GM12892 (cell line): Measurements from ENCODE around the gene ENDOV.
A peak's percentile ranks its signal among the peaks of the same experiment; 100 is the strongest.

Experiments used
- DNase-seq: peaks from one replicate; pipeline ENCODE4 v3.0.0; 2011; ENCODE audit not compliant: insufficient read length
- FAIRE-seq: peaks from 2 replicates; lab custom pipeline; 2011; peaks lifted over from hg19 to GRCh38; lab: Jason Lieb, UNC
- POLR2A ChIP-seq: IDR thresholded peaks from 2 replicates; pipeline ENCODE4 v1.6.1; 2011; ENCODE audit warnings: low read depth, low read length, control low read depth
- POLR2AphosphoS5 ChIP-seq: IDR thresholded peaks from 2 replicates; pipeline ENCODE4 v1.6.1; 2011; ENCODE audit warnings: low read depth, low read length, control low read depth
- TAF1 ChIP-seq: IDR thresholded peaks from 2 replicates; pipeline ENCODE4 v1.6.1; 2011; ENCODE audit warnings: low read depth, mild to moderate bottlenecking, control low read depth, low read length, borderline replicate concordance

ENDOV gene

DNA sequence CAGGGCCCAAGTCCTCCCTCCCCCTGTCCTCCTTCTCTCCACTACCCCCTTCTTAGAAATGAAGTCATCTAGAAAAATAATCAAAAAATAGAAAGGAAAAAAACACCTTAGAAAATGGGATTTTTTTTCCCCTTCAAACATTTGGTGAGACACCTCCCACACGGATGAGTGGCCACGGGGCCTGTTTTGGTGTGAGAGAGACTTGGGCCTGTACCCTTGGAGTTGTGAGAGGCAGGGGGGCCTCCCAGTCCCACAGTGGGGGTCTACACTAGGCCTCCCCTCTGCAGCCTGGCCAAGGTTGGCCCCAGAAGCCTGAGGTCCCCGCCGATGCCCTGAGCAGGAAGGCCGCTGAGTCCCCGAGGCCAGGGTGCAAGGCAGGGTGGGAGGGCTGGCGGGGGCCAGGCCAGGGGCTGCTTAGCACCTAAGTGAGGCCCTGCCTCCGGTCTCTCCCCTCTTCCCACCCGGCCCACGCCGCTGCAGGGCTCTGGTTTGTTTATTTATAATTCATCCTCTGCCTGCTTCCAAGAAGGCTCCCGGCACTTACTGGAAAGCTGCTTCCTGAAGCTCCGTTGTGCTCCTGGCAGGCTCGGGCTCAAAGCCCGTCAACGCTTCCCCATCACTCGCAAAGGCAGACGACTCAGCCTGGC lies 35.1 kb downstream of the ENDOV start:
- FAIRE-seq, result no peak
- TF ChIP-seq TAF1 (no peak), POLR2AphosphoS5 (no peak), POLR2A (no peak)
- DNase-seq, result no peak

DNA sequence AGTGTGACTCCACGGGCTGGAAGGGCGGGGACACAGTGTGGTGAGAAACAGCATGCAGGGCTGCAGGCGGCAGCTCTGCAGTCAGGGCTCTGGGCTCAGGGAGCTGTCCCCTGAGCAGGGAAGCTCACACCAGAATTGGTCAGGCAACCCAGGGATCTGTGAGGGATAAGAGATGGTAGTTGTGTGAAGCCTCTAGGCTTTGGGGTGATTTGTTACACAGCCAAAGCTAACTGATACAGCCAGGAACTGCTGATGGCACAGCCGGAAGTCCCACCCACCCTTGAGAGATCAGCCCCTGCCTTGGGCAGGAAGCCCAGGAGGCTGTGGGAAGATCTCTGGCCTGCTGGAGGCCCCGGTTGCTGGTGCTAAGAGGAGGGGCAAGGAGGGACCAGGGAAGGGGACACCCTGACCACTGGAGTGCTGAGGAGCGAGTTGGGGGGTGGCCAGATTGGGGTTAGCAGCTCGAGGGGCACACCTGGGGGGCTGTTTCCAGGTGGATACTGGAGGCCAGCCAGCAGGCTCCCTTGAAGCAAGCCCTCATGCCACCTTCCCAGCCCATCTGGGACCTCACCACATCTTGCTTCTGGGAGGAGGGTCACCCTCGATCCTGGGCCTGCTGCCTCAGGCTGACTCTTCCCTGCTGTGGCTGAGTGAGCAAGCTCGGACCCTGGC lies 36.3 kb downstream of the ENDOV start:
- FAIRE-seq (no peak), DNase-seq (no peak)
- no peak for TF ChIP-seq POLR2A
- no peak for TF ChIP-seq TAF1
- no peak for TF ChIP-seq POLR2AphosphoS5

DNA sequence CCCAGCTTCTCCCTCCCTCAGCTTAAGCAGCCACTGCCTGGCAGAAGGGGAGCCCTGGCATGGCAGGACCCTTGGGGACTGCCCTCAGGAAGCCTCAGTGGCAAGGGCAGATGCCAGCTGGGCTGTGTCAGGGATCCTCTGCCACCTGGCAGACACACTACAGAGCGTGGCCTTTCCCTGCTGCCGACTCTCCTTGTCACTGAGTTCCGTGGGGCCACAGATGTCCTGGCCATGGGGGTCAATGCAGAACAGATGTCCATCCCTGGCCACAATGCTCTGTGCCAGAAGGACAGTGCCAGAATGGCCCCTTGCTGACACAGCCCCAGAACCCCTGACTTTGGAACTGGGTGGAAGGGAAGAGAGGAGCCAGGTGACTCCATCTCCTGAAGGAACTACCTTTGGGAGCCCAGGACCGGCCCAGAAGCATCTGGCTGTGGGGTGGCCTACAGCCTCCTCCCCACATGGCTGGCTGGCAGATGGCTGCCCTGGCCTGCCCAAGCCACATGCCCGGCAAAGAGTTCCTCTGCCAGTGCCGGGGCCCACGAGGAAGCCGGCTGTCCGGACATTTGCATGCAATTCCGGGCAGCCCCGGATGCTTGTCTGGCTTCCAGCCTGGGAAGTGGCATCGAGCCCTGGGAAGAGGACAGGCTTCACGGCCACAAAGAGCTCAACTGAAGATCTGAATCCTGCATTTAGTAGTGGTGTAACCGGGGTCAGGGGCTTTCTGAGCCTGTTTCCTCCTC lies 37.4 kb downstream of the ENDOV start:
- FAIRE-seq, result no peak
- TF ChIP-seq POLR2AphosphoS5 (no peak), POLR2A (no peak)

DNA sequence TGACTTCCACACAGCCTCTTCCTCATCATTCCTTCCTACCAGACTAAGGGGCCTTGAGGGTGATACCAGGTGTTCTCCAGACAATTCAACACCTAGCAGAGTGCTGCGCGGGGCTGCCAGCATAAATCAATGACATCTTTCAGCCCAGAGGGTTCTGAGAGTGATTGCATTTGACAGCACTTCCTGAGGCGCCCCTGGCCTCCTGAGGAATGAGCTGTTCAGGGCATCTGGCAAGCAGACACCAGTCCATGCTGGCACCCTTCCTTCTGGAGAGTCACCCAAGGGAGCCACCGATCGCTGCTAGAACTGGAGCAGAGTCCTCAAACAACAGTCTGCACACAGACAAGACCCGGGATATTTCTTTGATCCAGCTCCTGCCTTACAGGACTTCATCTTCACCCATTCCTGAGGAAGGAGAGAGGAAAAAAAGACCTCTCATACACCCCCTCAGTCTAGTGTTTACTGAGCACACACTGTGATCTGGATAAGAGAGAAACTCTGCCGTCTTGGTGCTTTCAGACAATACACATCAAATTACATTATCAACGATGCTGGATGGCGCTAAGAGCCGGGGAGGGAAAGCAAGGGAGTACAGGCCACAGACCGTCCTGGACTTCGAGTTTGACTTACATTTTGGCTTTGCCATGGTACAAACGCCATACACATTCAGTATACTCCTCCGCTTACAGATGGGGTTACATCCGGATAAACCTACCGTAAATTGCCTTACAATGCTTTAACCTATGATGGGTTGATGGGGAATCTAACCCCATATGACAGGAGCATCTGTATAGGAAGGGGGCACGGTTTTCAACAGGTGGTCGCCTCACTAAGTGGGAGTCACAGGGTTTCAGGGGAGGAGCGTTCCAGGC lies 38.4 kb downstream of the ENDOV start:
- FAIRE-seq, result no peak
- no peak for TF ChIP-seq POLR2AphosphoS5
- TF ChIP-seq POLR2A, result no peak
- no peak for TF ChIP-seq TAF1
- DNase-seq, result no peak

More for the DNA sequence above, 37.4 kb downstream of the ENDOV start:
- no peak for DNase-seq

DNA sequence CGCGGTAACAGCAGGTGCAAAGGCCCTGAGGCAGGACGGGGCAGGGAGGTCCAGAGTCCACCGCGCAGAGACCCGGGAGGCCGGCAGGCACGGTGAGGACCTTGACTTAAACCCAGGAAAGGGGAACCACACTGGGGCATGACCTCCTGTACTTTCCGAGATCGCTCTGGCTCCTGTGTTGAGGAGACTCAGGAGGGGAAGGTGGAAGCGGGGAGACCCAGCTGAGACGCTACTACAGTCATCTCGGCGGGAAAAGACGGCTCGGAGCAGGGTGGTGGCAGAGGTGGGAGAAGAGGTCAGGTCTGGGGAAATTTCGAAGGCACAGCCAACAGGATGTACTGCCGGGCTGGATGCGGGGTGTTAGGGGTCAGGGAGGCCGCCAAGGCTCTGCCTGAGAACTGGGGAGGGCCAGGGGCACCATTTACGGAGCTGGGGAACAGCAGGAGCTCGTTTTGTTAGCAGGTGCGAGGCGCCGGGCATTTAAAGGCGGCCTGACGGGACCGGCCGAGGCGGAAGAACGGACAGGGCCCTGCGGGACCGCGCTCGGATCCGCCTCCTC lies 39.1 kb downstream of the ENDOV start:
- TF ChIP-seq POLR2AphosphoS5 (no peak), POLR2A (no peak), TAF1 (no peak)
- FAIRE-seq (peak; percentile 27), DNase-seq (peak; percentile 53)

DNA sequence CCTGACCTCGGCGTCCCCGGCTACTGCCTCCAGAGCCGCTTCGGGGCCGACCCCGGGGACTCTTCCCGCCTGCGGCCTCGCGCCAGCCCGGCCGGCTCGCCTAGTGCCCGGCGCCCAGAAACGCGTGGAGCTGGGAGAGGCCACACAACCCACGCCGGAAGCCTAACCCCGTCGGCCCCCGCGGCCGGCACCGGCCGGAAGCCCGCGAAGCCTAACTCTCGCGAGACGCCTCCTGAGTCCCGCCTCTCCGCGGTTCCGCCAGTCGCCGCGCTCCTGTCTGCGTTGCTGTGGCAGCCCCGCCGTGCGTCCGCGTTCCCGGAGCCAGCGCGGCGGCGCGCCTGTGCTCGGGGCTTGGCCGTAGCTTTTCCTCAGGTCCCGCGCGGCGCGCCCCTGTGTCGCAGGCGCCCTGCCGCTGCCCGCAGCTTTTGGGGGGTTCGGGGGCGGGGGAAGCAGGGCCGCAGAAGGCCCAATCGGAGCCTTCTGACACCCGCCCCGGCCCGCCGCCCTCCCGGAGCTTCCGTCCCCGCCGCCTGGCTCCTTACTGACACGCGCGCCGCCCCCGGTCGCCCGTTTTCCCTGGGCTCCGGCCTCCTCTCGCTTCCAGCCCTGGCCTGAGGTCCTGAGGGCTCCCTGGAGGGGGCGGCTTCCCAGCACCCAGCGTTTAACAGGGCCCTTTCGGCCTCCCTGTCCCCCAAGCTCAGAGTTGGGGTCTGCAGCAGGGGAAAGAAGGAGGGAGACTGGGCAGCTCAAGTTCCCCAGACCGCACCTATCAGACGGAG lies 39.8 kb downstream of the ENDOV start:
- peak; percentile 100 for DNase-seq
- FAIRE-seq, result peak; percentile 99
- TF ChIP-seq POLR2A, result peak; percentile 92
- TF ChIP-seq TAF1, result peak; percentile 88
- TF ChIP-seq POLR2AphosphoS5, result peak; percentile 89

DNA sequence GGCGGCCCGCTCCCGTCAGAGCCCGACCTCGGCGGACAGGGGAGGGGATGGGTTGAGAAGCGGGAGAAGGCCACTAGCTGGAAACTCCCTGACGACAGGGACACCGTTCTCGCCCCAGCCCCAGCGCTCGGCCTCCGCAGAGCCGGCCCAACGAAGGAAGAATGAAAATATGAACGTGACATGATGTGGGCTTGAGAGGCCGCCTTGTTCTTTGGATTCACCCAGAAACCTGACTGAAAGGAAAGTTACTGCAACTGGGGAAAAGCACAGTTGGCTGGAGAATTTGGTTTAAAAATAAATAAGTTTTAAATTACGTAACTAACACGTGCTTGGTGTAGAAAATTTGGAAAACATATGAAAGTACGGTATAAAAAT lies 40.4 kb downstream of the ENDOV start:
- TF ChIP-seq POLR2AphosphoS5 (no peak), POLR2A (no peak), TAF1 (no peak)
- FAIRE-seq (no peak), DNase-seq (peak; percentile 77)

DNA sequence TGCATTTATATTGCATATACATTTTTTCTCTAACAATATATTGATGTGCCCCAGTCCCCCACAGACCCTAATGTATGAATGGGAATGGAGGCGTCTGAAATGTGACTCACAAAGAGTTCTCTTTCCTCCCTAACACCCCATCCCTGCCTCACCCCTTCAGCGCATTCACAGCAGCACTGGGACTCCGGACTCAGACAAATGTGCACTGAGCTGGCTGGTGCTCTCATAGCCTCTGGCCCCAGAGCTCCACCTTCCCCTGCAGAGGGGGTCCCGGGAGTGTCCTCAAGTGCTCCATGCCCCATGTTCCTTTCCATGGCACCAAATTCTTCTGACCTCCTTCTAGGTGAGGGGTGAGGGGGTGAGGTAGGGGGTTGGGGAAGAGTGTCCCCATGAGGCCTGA lies 40.8 kb downstream of the ENDOV start:
- DNase-seq (no peak), FAIRE-seq (no peak)

DNA sequence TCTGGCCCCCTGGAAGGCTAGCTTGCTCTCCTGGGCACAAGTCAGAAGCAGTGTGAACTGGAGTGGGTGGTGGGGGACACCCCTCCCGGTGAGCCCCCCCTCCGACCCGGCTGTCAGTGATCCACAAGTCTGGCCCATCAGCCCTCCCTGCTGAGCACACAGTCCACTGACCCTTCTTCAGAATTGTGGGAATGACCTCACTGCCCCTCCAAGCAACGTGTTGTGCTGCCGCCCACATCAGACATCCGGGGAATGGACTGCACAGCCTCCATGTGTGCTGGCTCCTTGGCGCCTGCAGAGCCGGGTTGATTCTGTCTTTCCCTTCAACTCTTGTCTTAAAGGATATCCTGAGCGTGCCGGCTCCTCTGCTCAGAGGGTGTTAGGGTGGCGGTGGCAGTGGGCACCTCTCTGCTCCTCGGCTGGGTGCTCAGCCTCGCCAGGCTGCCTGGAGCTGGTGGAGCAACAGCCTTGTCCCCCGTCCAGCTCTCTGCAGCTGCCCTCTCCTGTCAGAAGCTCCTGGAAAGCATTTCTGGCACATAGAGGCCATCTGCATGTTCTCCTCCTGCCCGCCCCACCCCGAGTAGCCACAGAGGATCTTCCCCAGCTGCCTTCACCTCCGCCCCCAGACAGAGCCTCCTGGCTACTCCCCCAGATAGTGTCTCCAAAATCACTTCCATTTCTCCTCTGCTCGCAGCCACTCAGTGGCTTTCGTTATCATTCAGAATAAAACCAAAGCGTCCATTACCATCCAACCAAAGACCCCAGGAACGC lies 41.7 kb downstream of the ENDOV start:
- TF ChIP-seq POLR2A, result no peak
- no peak for TF ChIP-seq TAF1
- TF ChIP-seq POLR2AphosphoS5, result no peak
- DNase-seq, result no peak
- no peak for FAIRE-seq

More for the DNA sequence above, 40.8 kb downstream of the ENDOV start:
- TF ChIP-seq POLR2AphosphoS5, result no peak
- TF ChIP-seq POLR2A, result no peak
- TF ChIP-seq TAF1, result no peak

DNA sequence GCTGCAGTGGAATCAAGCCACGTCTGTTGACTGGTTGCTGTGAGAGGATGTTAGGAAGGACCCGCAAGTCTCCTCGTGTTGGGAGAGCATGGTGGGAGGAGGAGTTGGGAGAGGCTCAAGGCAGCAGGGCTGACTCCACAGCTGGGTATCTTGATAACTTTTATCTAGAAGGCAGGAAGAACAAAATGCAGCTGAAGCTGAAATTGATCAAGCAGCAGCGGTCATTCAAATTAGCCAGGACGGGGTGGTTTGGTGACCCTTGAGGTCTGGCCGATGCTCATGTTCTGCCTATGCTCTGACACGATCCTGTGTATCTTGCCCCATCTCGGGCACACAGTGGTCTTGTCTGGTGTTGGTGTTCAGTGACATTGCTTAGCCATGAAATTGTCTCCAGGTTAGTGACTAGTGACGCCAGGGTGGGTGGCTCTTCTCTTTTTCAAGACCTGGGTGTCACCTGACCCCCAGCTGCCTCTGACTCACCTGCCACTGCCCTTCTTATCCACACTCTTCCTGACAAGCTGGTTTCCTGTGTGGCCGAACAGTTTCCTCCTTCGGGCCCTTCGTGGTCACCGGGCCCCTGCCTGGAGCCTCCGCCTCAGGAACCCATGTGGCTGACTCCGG lies 42.4 kb downstream of the ENDOV start:
- TF ChIP-seq TAF1, result no peak
- TF ChIP-seq POLR2A, result no peak
- TF ChIP-seq POLR2AphosphoS5, result no peak
- no peak for FAIRE-seq
- no peak for DNase-seq
